Activated CD4-positive, alpha-beta T cell treated with anti-CD3 and anti-CD28 coated beads, Interleukin-2, amount 50 U/mL, for 24 hours (primary cell): ENCODE results near the gene ALKBH6.
A peak's percentile ranks its signal among the peaks of the same experiment; 100 is the strongest.
"Not testable (repeated sequence)": the region's sequence is repeated elsewhere in the genome, so short reads cannot be mapped to it uniquely, and the experiment has no call there.

Experiments used
- DNase-seq, 2 donors: peaks; one replicate each; pipeline ENCODE4 v3.0.0-alpha.2; 2020; ENCODE audit warnings: low read depth in 1 of 2, low spot score in 1 of 2

The ALKBH6 gene

GRCh38 chr19:35993923-35994598 is 20.0 kb downstream of the ALKBH6 start:
- no peak for DNase-seq

GRCh38 chr19:35992907-35993765 is 20.9 kb downstream of the ALKBH6 start:
- no peak for DNase-seq

- no peak for DNase-seq
Observed at GRCh38 chr19:35991731-35992450, 22.1 kb downstream of the ALKBH6 start.

- no peak for DNase-seq
Observed at GRCh38 chr19:35990771-35991730, 23.0 kb downstream of the ALKBH6 start.

GRCh38 chr19:35990156-35990555 is 23.9 kb downstream of the ALKBH6 start:
- DNase-seq = no peak

- DNase-seq = no peak
Observed at GRCh38 chr19:35988824-35989223, 25.2 kb downstream of the ALKBH6 start.

- no peak for DNase-seq
Observed at GRCh38 chr19:35987571-35987896, 26.5 kb downstream of the ALKBH6 start.

GRCh38 chr19:35986664-35987570 is 27.1 kb downstream of the ALKBH6 start:
- DNase-seq = no peak

- no peak for DNase-seq
Observed at GRCh38 chr19:35986111-35986510, 27.9 kb downstream of the ALKBH6 start.

- no peak for DNase-seq
Observed at GRCh38 chr19:35983177-35983576, 30.8 kb downstream of the ALKBH6 start.

- not testable (repeated sequence) for DNase-seq
Observed at GRCh38 chr19:35980997-35981396, 33.0 kb downstream of the ALKBH6 start.

GRCh38 chr19:35978832-35979365 is 35.1 kb downstream of the ALKBH6 start:
- DNase-seq = no peak

GRCh38 chr19:35978271-35978670 is 35.7 kb downstream of the ALKBH6 start:
- no peak for DNase-seq

GRCh38 chr19:35977446-35978222 is 36.4 kb downstream of the ALKBH6 start:
- DNase-seq = no peak

- no peak for DNase-seq
Observed at GRCh38 chr19:35975608-35976214, 38.3 kb downstream of the ALKBH6 start.

- no peak for DNase-seq
Observed at GRCh38 chr19:35973487-35973886, 40.5 kb downstream of the ALKBH6 start.

- no peak for DNase-seq
Observed at GRCh38 chr19:35966771-35967170, 47.2 kb downstream of the ALKBH6 start.

- peak in 1 of 2 donors; percentile 25 for DNase-seq
Observed at GRCh38 chr19:35963514-35963913, 50.5 kb downstream of the ALKBH6 start.
